Measurements from ENCODE around the gene MGAT1.
"Not testable (repeated sequence)": the region's sequence is repeated elsewhere in the genome, so short reads cannot be mapped to it uniquely, and the experiment has no call there.

The MGAT1 gene

GRCh38 chr5:180769821-180770220, 32.8 kb downstream of the MGAT1 start:
- Histone ChIP-seq H3K27me3 (ENCODE audit: insufficient read depth, insufficient read length) (no peaks in the 10 kb centered on the region), H3K36me3 (ENCODE audit: insufficient read depth, insufficient read length, low read length) (no peaks in the 10 kb centered on the region), H3K9ac (ENCODE audit: insufficient read length, low read depth) (no peak overlapping the region), H3K4me3 (ENCODE audit: insufficient read length, low read depth) (no peak overlapping the region), H3K9me3 (ENCODE audit: insufficient read depth, low read length) (peaks cover 14% of the 10 kb centered on the region; the same call in 1 of the 2 replicates), H3K4me1 (ENCODE audit: insufficient read depth, insufficient read length) (no peaks in the 10 kb centered on the region)
- no peak for TF ChIP-seq YY1 (IDR thresholded peaks at IDR 0.05; ENCODE audit: insufficient read depth, insufficient read length)
- TF ChIP-seq SUZ12 (IDR thresholded peaks at IDR 0.05; ENCODE audit: extremely low read depth, insufficient read depth, insufficient read length), result no peak
- DNase-seq (ENCODE audit: low read depth, low spot score), result no peak

- H3K27me3 ChIP-seq (ENCODE audit: insufficient read depth, insufficient read length), result no peaks in the 10 kb centered on the region
These were observed 47.0 kb downstream of the MGAT1 start for GRCh38 chr5:180755601-180756000.

GRCh38 chr5:180744253-180744652, 58.4 kb downstream of the MGAT1 start:
- Histone ChIP-seq H3K36me3 (ENCODE audit: insufficient read depth, insufficient read length, low read length) (no peaks in the 10 kb centered on the region), H3K9ac (ENCODE audit: insufficient read length, low read depth) (no peak overlapping the region), H3K4me3 (ENCODE audit: insufficient read length, low read depth) (no peak overlapping the region), H3K27me3 (ENCODE audit: insufficient read depth, insufficient read length) (no peaks in the 10 kb centered on the region), H3K4me1 (ENCODE audit: insufficient read depth, insufficient read length) (no peaks in the 10 kb centered on the region), H3K9me3 (ENCODE audit: insufficient read depth, low read length) (no peaks in the 10 kb centered on the region)
- TF ChIP-seq SUZ12 (IDR thresholded peaks at IDR 0.05; ENCODE audit: extremely low read depth, insufficient read depth, insufficient read length) (no peak), ZNF274 (IDR thresholded peaks at IDR 0.05; ENCODE audit: low read depth, low read length) (no peak), YY1 (IDR thresholded peaks at IDR 0.05; ENCODE audit: insufficient read depth, insufficient read length) (no peak)
- no peak for DNase-seq (ENCODE audit: low read depth, low spot score)

More at GRCh38 chr5:180755601-180756000, 47.0 kb downstream of the MGAT1 start:
- Histone ChIP-seq H3K36me3 (ENCODE audit: insufficient read depth, insufficient read length, low read length) (no peaks in the 10 kb centered on the region), H3K4me1 (ENCODE audit: insufficient read depth, insufficient read length) (no peaks in the 10 kb centered on the region), H3K9me3 (ENCODE audit: insufficient read depth, low read length) (peaks cover 28% of the 10 kb centered on the region), H3K9ac (ENCODE audit: insufficient read length, low read depth) (no peak overlapping the region), H3K4me3 (ENCODE audit: insufficient read length, low read depth) (no peak overlapping the region)
- TF ChIP-seq SUZ12 (IDR thresholded peaks at IDR 0.05; ENCODE audit: extremely low read depth, insufficient read depth, insufficient read length) (no peak), ZNF274 (IDR thresholded peaks at IDR 0.05; ENCODE audit: low read depth, low read length) (no peak), YY1 (IDR thresholded peaks at IDR 0.05; ENCODE audit: insufficient read depth, insufficient read length) (no peak)
- no peak for DNase-seq (ENCODE audit: low read depth, low spot score)

GRCh38 chr5:180742727-180743126, 59.9 kb downstream of the MGAT1 start:
- no peaks in the 10 kb centered on the region for H3K36me3 ChIP-seq (ENCODE audit: insufficient read depth, insufficient read length, low read length)
- H3K27me3 ChIP-seq (ENCODE audit: insufficient read depth, insufficient read length), result no peaks in the 10 kb centered on the region

GRCh38 chr5:180740953-180741352, 61.7 kb downstream of the MGAT1 start:
- H3K4me3 ChIP-seq (ENCODE audit: insufficient read length, low read depth); H3K27me3 ChIP-seq (ENCODE audit: insufficient read depth, insufficient read length); DNase-seq (ENCODE audit: low read depth, low spot score); H3K9me3 ChIP-seq (ENCODE audit: insufficient read depth, low read length); H3K9ac ChIP-seq (ENCODE audit: insufficient read length, low read depth); H3K4me1 ChIP-seq (ENCODE audit: insufficient read depth, insufficient read length); H3K36me3 ChIP-seq (ENCODE audit: insufficient read depth, insufficient read length, low read length): not testable (repeated sequence)

More at GRCh38 chr5:180742727-180743126, 59.9 kb downstream of the MGAT1 start:
- H3K9ac ChIP-seq (ENCODE audit: insufficient read length, low read depth), result no peak overlapping the region
- no peaks in the 10 kb centered on the region for H3K4me1 ChIP-seq (ENCODE audit: insufficient read depth, insufficient read length)
- no peaks in the 10 kb centered on the region for H3K9me3 ChIP-seq (ENCODE audit: insufficient read depth, low read length)
- TF ChIP-seq YY1 (IDR thresholded peaks at IDR 0.05; ENCODE audit: insufficient read depth, insufficient read length), result no peak
- no peak overlapping the region for H3K4me3 ChIP-seq (ENCODE audit: insufficient read length, low read depth)
- DNase-seq (ENCODE audit: low read depth, low spot score), result no peak

- Histone ChIP-seq H3K36me3 (ENCODE audit: insufficient read depth, insufficient read length, low read length) (no peaks in the 10 kb centered on the region), H3K4me1 (ENCODE audit: insufficient read depth, insufficient read length) (no peaks in the 10 kb centered on the region), H3K4me3 (ENCODE audit: insufficient read length, low read depth) (no peak within 1 kb of the TSS), H3K27me3 (ENCODE audit: insufficient read depth, insufficient read length) (no peaks in the 10 kb centered on the region), H3K9me3 (ENCODE audit: insufficient read depth, low read length) (no peaks in the 10 kb centered on the region), H3K9ac (ENCODE audit: insufficient read length, low read depth) (no peak within 1 kb of the TSS)
- no peak for DNase-seq (ENCODE audit: low read depth, low spot score)
- no peak for TF ChIP-seq SUZ12 (IDR thresholded peaks at IDR 0.05; ENCODE audit: extremely low read depth, insufficient read depth, insufficient read length)
- TF ChIP-seq YY1 (IDR thresholded peaks at IDR 0.05; ENCODE audit: insufficient read depth, insufficient read length), result no peak
- TF ChIP-seq ZNF274 (IDR thresholded peaks at IDR 0.05; ENCODE audit: low read depth, low read length), result no peak
These were observed 62.6 kb downstream of the MGAT1 start, which contains the start of gene OR2Y1 for GRCh38 chr5:180739958-180740357. TSS of gene OR2Y1 (minus strand) at chr5:180740058. CDS start at chr5:180740058, 0 bp downstream.

GRCh38 chr5:180739271-180739670, 63.3 kb downstream of the MGAT1 start:
- Histone ChIP-seq H3K9me3 (ENCODE audit: insufficient read depth, low read length) (no peaks in the 10 kb centered on the region), H3K9ac (ENCODE audit: insufficient read length, low read depth) (no peak overlapping the region), H3K36me3 (ENCODE audit: insufficient read depth, insufficient read length, low read length) (no peaks in the 10 kb centered on the region), H3K27me3 (ENCODE audit: insufficient read depth, insufficient read length) (no peaks in the 10 kb centered on the region), H3K4me3 (ENCODE audit: insufficient read length, low read depth) (no peak overlapping the region), H3K4me1 (ENCODE audit: insufficient read depth, insufficient read length) (no peaks in the 10 kb centered on the region)
- no peak for DNase-seq (ENCODE audit: low read depth, low spot score)
- TF ChIP-seq SUZ12 (IDR thresholded peaks at IDR 0.05; ENCODE audit: extremely low read depth, insufficient read depth, insufficient read length) (no peak), YY1 (IDR thresholded peaks at IDR 0.05; ENCODE audit: insufficient read depth, insufficient read length) (no peak), ZNF274 (IDR thresholded peaks at IDR 0.05; ENCODE audit: low read depth, low read length) (no peak)

GRCh38 chr5:180736536-180736935, 66.1 kb downstream of the MGAT1 start:
- TF ChIP-seq SUZ12 (IDR thresholded peaks at IDR 0.05; ENCODE audit: extremely low read depth, insufficient read depth, insufficient read length), result no peak
- Histone ChIP-seq H3K27me3 (ENCODE audit: insufficient read depth, insufficient read length) (no peaks in the 10 kb centered on the region), H3K4me3 (ENCODE audit: insufficient read length, low read depth) (no peak overlapping the region)

More at GRCh38 chr5:180736536-180736935, 66.1 kb downstream of the MGAT1 start:
- Histone ChIP-seq H3K36me3 (ENCODE audit: insufficient read depth, insufficient read length, low read length) (no peaks in the 10 kb centered on the region), H3K4me1 (ENCODE audit: insufficient read depth, insufficient read length) (no peaks in the 10 kb centered on the region), H3K9me3 (ENCODE audit: insufficient read depth, low read length) (no peaks in the 10 kb centered on the region), H3K9ac (ENCODE audit: insufficient read length, low read depth) (no peak overlapping the region)
- no peak for DNase-seq (ENCODE audit: low read depth, low spot score)

All from NT2/D1 (cell line).